GM18526 (cell line): ENCODE measurements around the gene CASKIN1.

Source experiments
- POLR2A ChIP-seq: IDR thresholded peaks from 3 replicates; pipeline ENCODE4 v1.6.1; 2011; ENCODE audit not compliant: insufficient read length; ENCODE audit errors: extremely low read depth

CASKIN1 gene

GRCh38 chr16:2178321-2179106 is 17.9 kb downstream of the CASKIN1 start:
- TF ChIP-seq POLR2A = no peak

GRCh38 chr16:2177561-2177960 is 18.8 kb downstream of the CASKIN1 start:
- TF ChIP-seq POLR2A = no peak

- TF ChIP-seq POLR2A = no peak
These were observed 19.3 kb downstream of the CASKIN1 start for GRCh38 chr16:2177101-2177500.

GRCh38 chr16:2176047-2176446 is 20.4 kb downstream of the CASKIN1 start:
- no peak for TF ChIP-seq POLR2A

- TF ChIP-seq POLR2A = no peak
These were observed 21.0 kb downstream of the CASKIN1 start for GRCh38 chr16:2175454-2175853.

GRCh38 chr16:2174396-2175131 is 21.8 kb downstream of the CASKIN1 start:
- no peak for TF ChIP-seq POLR2A

- TF ChIP-seq POLR2A = no peak
These were observed 22.5 kb downstream of the CASKIN1 start for GRCh38 chr16:2173916-2174315.

- TF ChIP-seq POLR2A = no peak
These were observed 23.0 kb downstream of the CASKIN1 start for GRCh38 chr16:2173366-2173765.

GRCh38 chr16:2172688-2173335 is 23.6 kb downstream of the CASKIN1 start:
- TF ChIP-seq POLR2A = no peak

GRCh38 chr16:2171601-2172178 is 24.7 kb downstream of the CASKIN1 start:
- TF ChIP-seq POLR2A = no peak

GRCh38 chr16:2170587-2171435 is 25.6 kb downstream of the CASKIN1 start:
- no peak for TF ChIP-seq POLR2A

GRCh38 chr16:2170080-2170479 is 26.3 kb downstream of the CASKIN1 start:
- no peak for TF ChIP-seq POLR2A

- no peak for TF ChIP-seq POLR2A
These were observed 29.3 kb downstream of the CASKIN1 start for GRCh38 chr16:2167068-2167638.
